Tibial nerve (tissue), 4 donors: Measurements from ENCODE around the gene PPTC7. TPM values are rescaled to one million over a fixed set of nuclear protein-coding genes. Genes with fewer than 3 reads are reported as not detected.
"Not testable (repeated sequence)": the region's sequence is repeated elsewhere in the genome, so short reads cannot be mapped to it uniquely, and the experiment has no call there.

Experiments
- DNase-seq, 2 donors: peaks; one replicate each; pipeline ENCODE4 v3.0.0-alpha.2; 2019; ENCODE audit warnings: low spot score in 2 of 2
- H3K27ac ChIP-seq, 4 donors: fragments of 200-600 bp; sonication (generic) in 3 of 4; one replicate each; pipeline ENCODE4 v1.5.1; 2017 to 2019; ENCODE audit warnings: mild to moderate bottlenecking in 1 of 4
- H3K27me3 ChIP-seq, 2 donors: fragments of 200-600 bp; sonication (generic) in 1 of 2; one replicate each; pipeline versions ENCODE4 v1.5.1 to v1.6.0; 2017 to 2019
- H3K36me3 ChIP-seq, 3 donors: fragments of 200-600 bp; sonication (generic); one replicate each; pipeline ENCODE4 v1.5.1; 2018 to 2019
- H3K4me1 ChIP-seq, 4 donors: fragments of 200-600 bp; sonication (generic) in 3 of 4; one replicate each; pipeline ENCODE4 v1.5.1; 2017 to 2019
- H3K4me3 ChIP-seq, 4 donors: fragments of 200-600 bp; sonication (generic) in 3 of 4; one replicate each; pipeline ENCODE4 v1.5.1; 2017 to 2019; ENCODE audit warnings: mild to moderate bottlenecking in 1 of 4, moderate library complexity in 1 of 4
- H3K9me3 ChIP-seq, 4 donors: fragments of 200-600 bp; sonication (generic) in 3 of 4; one replicate each; pipeline ENCODE4 v1.5.1; 2017 to 2019
- CTCF ChIP-seq, 5 experiments: fragments of 200-600 bp in 3 of 5; fragments of 450-650 bp in 2 of 5; sonication (generic) in 3 of 5; IDR thresholded peaks; one replicate each; pipeline ENCODE4 v1.5.1; 2016 to 2019; ENCODE audit warnings: antibody characterized with exemption in 5 of 5, mild to moderate bottlenecking in 3 of 5, moderate library complexity in 2 of 5
- EP300 ChIP-seq, 2 donors: sonication (generic); formaldehyde crosslinking; IDR thresholded peaks; one replicate each; pipeline ENCODE4 v1.6.1; 2017; ENCODE audit warnings: antibody characterized with exemption in 2 of 2, mild to moderate bottlenecking in 1 of 2
- POLR2A ChIP-seq, 2 donors: fragments of 450-650 bp; IDR thresholded peaks; one replicate each; pipeline ENCODE4 v1.6.1; 2017; ENCODE audit warnings: antibody characterized with exemption in 2 of 2, mild to moderate bottlenecking in 2 of 2, moderate library complexity in 2 of 2
- WGBS, 2 donors: methylation state at CpG; one replicate each; pipeline ENCODE4 v1.1.5; 2018; 5-methylcytosine and 5-hydroxymethylcytosine counted together
- total RNA-seq, 4 donors: library from RNA; depleted of rRNA; stranded (reverse); fragments of >200 nt; gene quantifications; one replicate each; pipeline ENCODE4 v1.1.0, GENCODE V29; 2016

The PPTC7 gene
- total RNA-seq, 4 donors from 2014 or later, result 21.6 to 23.6 (median 23.1) TPM

GRCh38 chr12:110592078-110592477, 9.0 kb upstream of the PPTC7 start:
- H3K36me3 ChIP-seq, result no peaks in the 10 kb centered on the region
- DNase-seq, result no peak
- WGBS, 2 donors, result 89 to 90% methylated on average over 5 of the region's 5 CpGs
- H3K27ac ChIP-seq, result peak overlapping the region in 3 of 4 donors; percentile 74 to 79 (median 77)
- H3K4me3 ChIP-seq, result no peak overlapping the region
- no peaks in the 10 kb centered on the region for H3K9me3 ChIP-seq
- peaks cover 0 to 14% (median 5%) of the 10 kb centered on the region in 4 donors for H3K4me1 ChIP-seq
- H3K27me3 ChIP-seq, result no peaks in the 10 kb centered on the region
- TF ChIP-seq POLR2A (IDR thresholded peaks at IDR 0.05) (no peak), EP300 (IDR thresholded peaks at IDR 0.05) (no peak), CTCF (IDR thresholded peaks at IDR 0.05) (no peak)

- WGBS, 2 donors, result 60 to 68% methylated on average over 7 of the region's 7 CpGs
- no peaks in the 10 kb centered on the region for H3K27me3 ChIP-seq
Measured at GRCh38 chr12:110591451-110592051, 8.4 kb upstream of the PPTC7 start.

GRCh38 chr12:110590806-110591326, 7.7 kb upstream of the PPTC7 start:
- 37 to 50% methylated on average over 3 of the region's 3 CpGs for WGBS, 2 donors
- Histone ChIP-seq H3K4me1 (peaks cover 0 to 14% (median 5%) of the 10 kb centered on the region in 4 donors), H3K36me3 (no peaks in the 10 kb centered on the region), H3K27me3 (no peaks in the 10 kb centered on the region), H3K27ac (peak overlapping the region in 3 of 4 donors; percentile 74 to 79 (median 77)), H3K4me3 (no peak overlapping the region), H3K9me3 (no peaks in the 10 kb centered on the region)
- peak in 1 of 2 donors; percentile 54 for TF ChIP-seq EP300 (IDR thresholded peaks at IDR 0.05)
- TF ChIP-seq CTCF (IDR thresholded peaks at IDR 0.05), result no peak
- no peak for TF ChIP-seq POLR2A (IDR thresholded peaks at IDR 0.05)
- no peak for DNase-seq

More at GRCh38 chr12:110591451-110592051, 8.4 kb upstream of the PPTC7 start:
- peaks cover 0 to 14% (median 5%) of the 10 kb centered on the region in 4 donors for H3K4me1 ChIP-seq
- DNase-seq, result no peak
- H3K27ac ChIP-seq, result peak overlapping the region in 3 of 4 donors; percentile 74 to 79 (median 77)
- no peaks in the 10 kb centered on the region for H3K36me3 ChIP-seq
- no peak for TF ChIP-seq EP300 (IDR thresholded peaks at IDR 0.05)
- no peak for TF ChIP-seq POLR2A (IDR thresholded peaks at IDR 0.05)
- no peak for TF ChIP-seq CTCF (IDR thresholded peaks at IDR 0.05)
- H3K4me3 ChIP-seq, result no peak overlapping the region
- H3K9me3 ChIP-seq, result no peaks in the 10 kb centered on the region

GRCh38 chr12:110590059-110590458, 6.9 kb upstream of the PPTC7 start:
- H3K4me3 ChIP-seq, result no peak overlapping the region

GRCh38 chr12:110587102-110587501, 4.0 kb upstream of the PPTC7 start:
- not testable (repeated sequence) for DNase-seq, H3K27me3 ChIP-seq, H3K27ac ChIP-seq, H3K36me3 ChIP-seq, H3K9me3 ChIP-seq, H3K4me3 ChIP-seq
- WGBS, 2 donors, result 97 to 100% methylated on average over 2 of the region's 2 CpGs
- peaks cover 6 to 39% (median 17%) of the 10 kb centered on the region in 4 donors for H3K4me1 ChIP-seq

More at GRCh38 chr12:110590059-110590458, 6.9 kb upstream of the PPTC7 start:
- no peak for TF ChIP-seq POLR2A (IDR thresholded peaks at IDR 0.05)
- no peak for TF ChIP-seq CTCF (IDR thresholded peaks at IDR 0.05)
- no peak for TF ChIP-seq EP300 (IDR thresholded peaks at IDR 0.05)
- DNase-seq, result no peak
- H3K36me3 ChIP-seq, result no peaks in the 10 kb centered on the region
- peak overlapping the region in 3 of 4 donors; percentile 74 to 79 (median 77) for H3K27ac ChIP-seq
- H3K4me1 ChIP-seq, result peaks cover 0 to 22% (median 8%) of the 10 kb centered on the region in 4 donors
- no peaks in the 10 kb centered on the region for H3K27me3 ChIP-seq
- H3K9me3 ChIP-seq, result no peaks in the 10 kb centered on the region
- WGBS, 2 donors, result 100% methylated on average over 1 of the region's 1 CpG
